Brain microvascular endothelial cell (primary cell): ENCODE measurements around the gene THBD.

ENCODE experiments used
- DNase-seq: peaks from one replicate; pipeline ENCODE4 v3.0.0-alpha.2; 2020
- H3K27ac ChIP-seq: fragments of 250-450 bp; sonication (Bioruptor Pico); 2 replicates; pipeline ENCODE4 v1.5.1; 2020; ENCODE audit warnings: mild to moderate bottlenecking, moderate library complexity
- H3K27me3 ChIP-seq: fragments of 250-450 bp; sonication (Bioruptor Pico); replicated peaks from 2 replicates; pipeline ENCODE4 v1.5.1; 2020; ENCODE audit warnings: mild to moderate bottlenecking
- H3K36me3 ChIP-seq: fragments of 250-450 bp; sonication (Bioruptor Pico); replicated peaks from 2 replicates; pipeline ENCODE4 v1.5.1; 2020; ENCODE audit warnings: mild to moderate bottlenecking
- H3K4me3 ChIP-seq: 2 replicates; pipeline ENCODE4 v1.5.1; 2011; ENCODE audit warnings: low read depth, mild to moderate bottlenecking, control low read depth, low read length, moderate library complexity
- in situ Hi-C: cut with HindIII; loops from 2 replicates; pipeline ENCODE4 v1.10.0; 2017; ENCODE audit warnings: low sequenced_read_pairs, low pct_ligation_motif_present
- TF ChIP-seq, protein P1 (sequence below): IDR thresholded peaks from 2 replicates; pipeline ENCODE4 v1.5.1; 2011; ENCODE audit warnings: low read depth, mild to moderate bottlenecking, moderate library complexity, low read length, control low read depth, inconsistent platforms; ENCODE audit errors: missing control alignments

THBD gene

GRCh38 chr20:23035731-23036130 is 13.7 kb downstream of the THBD start:
- Histone ChIP-seq H3K27me3 (peaks cover 28% of the 10 kb centered on the region), H3K36me3 (no peaks in the 10 kb centered on the region), H3K4me3 (no peak overlapping the region), H3K27ac (no peak overlapping the region)
- DNase-seq = no peak
- in situ Hi-C loops = no loop called here
- TF ChIP-seq, protein P1, sequence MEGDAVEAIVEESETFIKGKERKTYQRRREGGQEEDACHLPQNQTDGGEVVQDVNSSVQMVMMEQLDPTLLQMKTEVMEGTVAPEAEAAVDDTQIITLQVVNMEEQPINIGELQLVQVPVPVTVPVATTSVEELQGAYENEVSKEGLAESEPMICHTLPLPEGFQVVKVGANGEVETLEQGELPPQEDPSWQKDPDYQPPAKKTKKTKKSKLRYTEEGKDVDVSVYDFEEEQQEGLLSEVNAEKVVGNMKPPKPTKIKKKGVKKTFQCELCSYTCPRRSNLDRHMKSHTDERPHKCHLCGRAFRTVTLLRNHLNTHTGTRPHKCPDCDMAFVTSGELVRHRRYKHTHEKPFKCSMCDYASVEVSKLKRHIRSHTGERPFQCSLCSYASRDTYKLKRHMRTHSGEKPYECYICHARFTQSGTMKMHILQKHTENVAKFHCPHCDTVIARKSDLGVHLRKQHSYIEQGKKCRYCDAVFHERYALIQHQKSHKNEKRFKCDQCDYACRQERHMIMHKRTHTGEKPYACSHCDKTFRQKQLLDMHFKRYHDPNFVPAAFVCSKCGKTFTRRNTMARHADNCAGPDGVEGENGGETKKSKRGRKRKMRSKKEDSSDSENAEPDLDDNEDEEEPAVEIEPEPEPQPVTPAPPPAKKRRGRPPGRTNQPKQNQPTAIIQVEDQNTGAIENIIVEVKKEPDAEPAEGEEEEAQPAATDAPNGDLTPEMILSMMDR = no peak

- DNase-seq = no peak
- H3K27me3 ChIP-seq = peaks cover 28% of the 10 kb centered on the region
- no peak within 1 kb of the TSS for H3K27ac ChIP-seq
- TF ChIP-seq, protein P1 = no peak
- no peaks in the 10 kb centered on the region for H3K36me3 ChIP-seq
- H3K4me3 ChIP-seq = no peak within 1 kb of the TSS
- in situ Hi-C loops = no loop called here
Observed at GRCh38 chr20:23034721-23035671, 14.5 kb downstream of the THBD start, which contains the start of gene SSTR4. Gene SSTR4 (plus strand): TSS chr20:23035312. CDS start chr20:23035484, 172 bp downstream.

DNA sequence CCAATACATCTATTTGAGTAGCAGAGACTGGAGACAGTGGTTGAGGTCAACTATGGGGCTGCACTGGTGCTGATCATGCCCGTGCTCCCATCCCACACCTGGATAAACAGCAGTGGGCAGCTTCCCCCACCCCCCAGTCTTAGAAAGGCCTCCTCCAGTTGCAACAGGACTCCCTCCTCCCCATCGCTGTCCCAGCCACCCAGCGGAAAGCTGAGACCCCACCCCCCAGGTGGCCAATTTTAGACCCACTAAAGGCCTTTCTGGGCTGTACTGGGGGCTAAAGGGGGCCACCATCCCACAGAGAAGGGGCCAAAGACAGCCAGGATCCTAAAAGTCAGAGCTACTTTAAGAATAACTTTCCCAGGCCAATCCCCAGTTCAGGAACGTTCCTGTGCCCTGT is 15.6 kb downstream of the THBD start:
- DNase-seq = no peak
- H3K27ac ChIP-seq = no peak overlapping the region
- no peaks in the 10 kb centered on the region for H3K36me3 ChIP-seq
- TF ChIP-seq, protein P1 = no peak
- H3K27me3 ChIP-seq = peaks cover 28% of the 10 kb centered on the region
- H3K4me3 ChIP-seq = no peak overlapping the region
- in situ Hi-C loops = no loop called here

GRCh38 chr20:23032750-23033078 is 16.8 kb downstream of the THBD start:
- no peak overlapping the region for H3K4me3 ChIP-seq
- no peak overlapping the region for H3K27ac ChIP-seq
- in situ Hi-C loops = no loop called here
- DNase-seq = no peak
- H3K27me3 ChIP-seq = peaks cover 26% of the 10 kb centered on the region
- TF ChIP-seq, protein P1 = no peak
- H3K36me3 ChIP-seq = no peaks in the 10 kb centered on the region

DNA sequence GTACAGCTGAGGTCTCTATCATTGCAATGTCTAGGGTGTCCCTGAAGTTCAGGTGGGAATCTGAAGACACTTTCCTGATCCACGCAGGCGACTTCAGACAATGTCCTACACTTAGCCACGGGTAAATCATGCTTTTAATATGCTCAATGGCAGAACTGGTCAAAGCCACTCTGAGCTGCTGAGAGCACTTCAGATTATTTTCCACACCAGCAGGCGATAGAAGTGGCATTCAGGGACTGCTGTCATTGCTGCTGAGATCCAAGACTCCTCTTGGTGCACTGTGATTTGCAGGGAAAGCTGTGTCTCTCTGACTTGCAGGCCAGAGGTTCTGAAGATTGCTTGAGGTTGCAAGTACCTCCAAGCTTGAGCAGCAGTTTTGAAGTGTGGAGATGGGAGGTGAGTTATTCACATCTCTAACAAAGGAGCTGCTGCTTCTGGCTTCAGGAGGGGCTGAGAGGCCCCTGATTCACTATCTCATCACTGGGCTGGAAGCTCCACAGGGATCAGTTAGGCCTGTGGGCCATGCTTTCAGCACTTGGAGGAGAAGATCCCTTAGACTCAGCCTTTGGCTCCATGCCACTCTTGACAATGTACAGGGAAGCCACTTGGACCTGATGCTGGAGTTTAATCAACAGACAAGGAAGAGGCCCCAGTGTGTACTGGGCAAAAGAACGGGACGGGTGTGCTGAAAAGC is 17.3 kb downstream of the THBD start:
- H3K36me3 ChIP-seq = no peaks in the 10 kb centered on the region

More for the DNA sequence above, 17.3 kb downstream of the THBD start:
- H3K4me3 ChIP-seq = no peak overlapping the region
- H3K27me3 ChIP-seq = peaks cover 24% of the 10 kb centered on the region
- in situ Hi-C loops = no loop called here
- no peak for DNase-seq
- H3K27ac ChIP-seq = no peak overlapping the region
- TF ChIP-seq, protein P1 = no peak
